SK-N-SH (cell line): ENCODE results near the gene TRIM71. TPM values are rescaled to one million over a fixed set of nuclear protein-coding genes. Genes with fewer than 3 reads are reported as not detected.

Source experiments
- CTCF ChIA-PET: fragments of 300-600, 350-600 bp; formaldehyde crosslinking; extraction: SDS; loops from one replicate; lab custom pipeline; 2021; lab: Yijun Ruan, JAX
- POLR2A ChIA-PET: fragments of 350-600 bp; sonication (Branson Sonifier 250); formaldehyde crosslinking; extraction: SDS; loops from one replicate; lab custom pipeline; 2020; ENCODE audit warnings: antibody characterized with exemption, inconsistent platforms; lab: Yijun Ruan, JAX
- DNase-seq: peaks from one replicate; pipeline ENCODE4 v3.0.0; 2012
- H2AFZ ChIP-seq: fragments of 200-600 bp; sonication (generic); 2 replicates; pipeline ENCODE4 v1.8.1; 2016; ENCODE audit warnings: antibody characterized with exemption, mild to moderate bottlenecking, low read depth
- H3F3A ChIP-seq: fragments of 200-600 bp; sonication (generic); replicated peaks from 2 replicates; pipeline ENCODE3; 2016; ENCODE audit warnings: antibody characterized with exemption, mild to moderate bottlenecking; ENCODE audit not compliant: insufficient read depth
- H3K27ac ChIP-seq, 2 experiments: fragments of 200-500 bp in 1 of 2; fragments of 200-600 bp in 1 of 2; sonication (Bioruptor generic) in 1 of 2; sonication (generic), shearing (Covaris generic) in 1 of 2; 2 replicates each; pipeline versions ENCODE4 v1.5.1 to v1.6.1; 2014 to 2016; ENCODE audit warnings: low read depth in 2 of 2, inconsistent platforms in 1 of 2, low read length in 1 of 2, mild to moderate bottlenecking in 1 of 2, mixed read lengths in 1 of 2
- H3K27me3 ChIP-seq: fragments of 200-600 bp; sonication (generic), shearing (Covaris generic); 2 replicates; pipeline ENCODE4 v1.6.1; 2016; ENCODE audit warnings: mixed run types; ENCODE audit not compliant: insufficient read depth
- H3K36me3 ChIP-seq, 2 experiments: fragments of 200-500 bp in 1 of 2; fragments of 200-600 bp in 1 of 2; sonication (Bioruptor generic) in 1 of 2; sonication (generic) in 1 of 2; replicated peaks in 1 of 2; 2 replicates each; pipeline versions ENCODE3 to v1.5.1; 2014 to 2016; ENCODE audit warnings: low read length in 1 of 2, mild to moderate bottlenecking in 1 of 2; ENCODE audit not compliant: insufficient read depth in 2 of 2, control insufficient read depth in 1 of 2
- H3K4me1 ChIP-seq, 2 experiments: fragments of 200-500 bp in 1 of 2; fragments of 200-600 bp in 1 of 2; sonication (Bioruptor generic) in 1 of 2; sonication (generic), shearing (Covaris generic) in 1 of 2; 2 replicates each; pipeline versions ENCODE4 v1.5.1 to v1.6.1; 2014 to 2016; ENCODE audit warnings: low read depth in 1 of 2, low read length in 1 of 2, mixed run types in 1 of 2; ENCODE audit not compliant: insufficient read depth in 2 of 2, control insufficient read depth in 1 of 2
- H3K4me2 ChIP-seq: fragments of 200-600 bp; sonication (generic), shearing (Covaris generic); 2 replicates; pipeline ENCODE4 v1.6.1; 2017; ENCODE audit warnings: mixed run types
- H3K4me3 ChIP-seq, 2 experiments: fragments of 200-500 bp in 1 of 2; fragments of 200-600 bp in 1 of 2; sonication (Bioruptor generic) in 1 of 2; sonication (generic), shearing (Covaris generic) in 1 of 2; 2 replicates each; pipeline versions ENCODE4 v1.5.1 to v1.8.1; 2014 to 2016; ENCODE audit warnings: low read depth in 2 of 2, inconsistent platforms in 1 of 2, low read length in 1 of 2, mild to moderate bottlenecking in 1 of 2, mixed read lengths in 1 of 2, moderate library complexity in 1 of 2
- H3K79me2 ChIP-seq: fragments of 200-600 bp; sonication (generic); 2 replicates; pipeline ENCODE4 v1.8.1; 2017; ENCODE audit warnings: mild to moderate bottlenecking; ENCODE audit not compliant: insufficient read depth
- H3K9ac ChIP-seq: fragments of 200-600 bp; sonication (generic); 2 replicates; pipeline ENCODE4 v1.6.1; 2017; ENCODE audit warnings: mixed run types
- H3K9me2 ChIP-seq: fragments of 200-600 bp; sonication (generic); 2 replicates; pipeline ENCODE4 v1.6.1; 2017; ENCODE audit warnings: mixed run types
- H3K9me3 ChIP-seq: fragments of 200-600 bp; sonication (generic); 2 replicates; pipeline ENCODE4 v1.6.1; 2017; ENCODE audit warnings: mixed run types, mild to moderate bottlenecking, moderate library complexity
- H4K20me1 ChIP-seq: fragments of 200-600 bp; sonication (generic); 2 replicates; pipeline ENCODE4 v1.6.1; 2017; ENCODE audit warnings: mild to moderate bottlenecking, mixed run types; ENCODE audit not compliant: insufficient read depth
- CHD2 ChIP-seq: fragments of 150-350 bp; IDR thresholded peaks from 2 replicates; pipeline ENCODE4 v1.6.1; 2018; ENCODE audit warnings: low read length; ENCODE audit not compliant: partially characterized antibody
- CTCF ChIP-seq: fragments of 200-600 bp; sonication (generic); IDR thresholded peaks from 2 replicates; pipeline ENCODE4 v1.6.1; 2017; ENCODE audit warnings: antibody characterized with exemption, mild to moderate bottlenecking, moderate library complexity
- ELF1 ChIP-seq: IDR thresholded peaks from 2 replicates; pipeline ENCODE4 v1.4.0; 2012
- EP300 ChIP-seq, 2 experiments: IDR thresholded peaks; 2 replicates each; pipeline versions ENCODE4 v1.4.0 to v1.6.1; 2012; ENCODE audit warnings: borderline replicate concordance in 1 of 2, low read depth in 1 of 2, low read length in 1 of 2
- FOXM1 ChIP-seq: IDR thresholded peaks from 2 replicates; pipeline ENCODE4 v1.4.0; 2012; ENCODE audit warnings: low read depth, mild to moderate bottlenecking
- GABPA ChIP-seq: IDR thresholded peaks from 2 replicates; pipeline ENCODE4 v1.4.0; 2012; ENCODE audit warnings: low read depth, mild to moderate bottlenecking
- GATA2 ChIP-seq: sonication (generic); formaldehyde crosslinking; IDR thresholded peaks from 2 replicates; pipeline ENCODE4 v1.5.0; 2020; ENCODE audit warnings: mild to moderate bottlenecking, missing genetic modification reagents
- MAX ChIP-seq: IDR thresholded peaks from 2 replicates; pipeline ENCODE4 v1.4.0; 2012; ENCODE audit warnings: low read depth
- MEF2A ChIP-seq: IDR thresholded peaks from 2 replicates; pipeline ENCODE4 v1.4.0; 2012; ENCODE audit warnings: low read depth, borderline replicate concordance
- MXI1 ChIP-seq: IDR thresholded peaks from 2 replicates; pipeline ENCODE4 v1.6.1; 2012; ENCODE audit warnings: mild to moderate bottlenecking, low read depth, low read length, improper control_type of control experiment
- POLR2AphosphoS5 ChIP-seq: IDR thresholded peaks from 2 replicates; pipeline ENCODE4 v1.6.1; 2012; ENCODE audit warnings: low read depth, low read length
- RFX5 ChIP-seq: IDR thresholded peaks from 2 replicates; pipeline ENCODE4 v1.6.1; 2012; ENCODE audit warnings: mild to moderate bottlenecking, improper control_type of control experiment, low read length
- SIN3A ChIP-seq: IDR thresholded peaks from 2 replicates; pipeline ENCODE4 v1.6.1; 2012; ENCODE audit warnings: low read depth, mild to moderate bottlenecking, low read length, moderate library complexity, borderline replicate concordance
- TAF1 ChIP-seq: IDR thresholded peaks from 2 replicates; pipeline ENCODE4 v1.6.1; 2012; ENCODE audit warnings: low read depth, mild to moderate bottlenecking, low read length, moderate library complexity, borderline replicate concordance
- TCF12 ChIP-seq: IDR thresholded peaks from 2 replicates; pipeline ENCODE4 v1.4.0; 2012
- TEAD4 ChIP-seq: IDR thresholded peaks from 2 replicates; pipeline ENCODE4 v1.4.0; 2012; ENCODE audit warnings: mild to moderate bottlenecking, borderline replicate concordance; ENCODE audit not compliant: insufficient read depth
- USF1 ChIP-seq: IDR thresholded peaks from 2 replicates; pipeline ENCODE4 v1.4.0; 2012; ENCODE audit warnings: low read depth, borderline replicate concordance
- USF2 ChIP-seq: fragments of 150-350 bp; IDR thresholded peaks from 2 replicates; pipeline ENCODE4 v1.6.1; 2017; ENCODE audit warnings: antibody characterized with exemption, low read length, low read depth, borderline replicate concordance
- YY1 ChIP-seq: IDR thresholded peaks from 2 replicates; pipeline ENCODE4 v1.4.0; 2012; ENCODE audit warnings: low read depth, mild to moderate bottlenecking
- ZBTB33 ChIP-seq: IDR thresholded peaks from 2 replicates; pipeline ENCODE4 v1.4.0; 2012; ENCODE audit warnings: low read depth, borderline replicate concordance
- WGBS: methylation state at CpG from one replicate; pipeline ENCODE4 v1.1.6; 2017; ENCODE audit warnings: low lambda C conversion rate; 5-methylcytosine and 5-hydroxymethylcytosine counted together
- polyA plus RNA-seq, 3 experiments: library from polyadenylated mRNA; depleted of rRNA; stranded (reverse); fragments of >200 nt; gene quantifications; 2 replicates each; pipeline ENCODE4 v1.2.3, GENCODE V29; 2012

The TRIM71 gene
- polyA plus RNA-seq, 1 of the 3 experiments (the other 2 are of a cell fraction): not detected

- ChIA-PET CTCF (no interaction called here), POLR2A (no interaction called here)
- H3K79me2 ChIP-seq: no peaks in the 10 kb centered on the region
- no peak overlapping the region for H3K9ac ChIP-seq
- H3K27ac ChIP-seq: no peak overlapping the region
- no peak overlapping the region for H2AFZ ChIP-seq
- no peaks in the 10 kb centered on the region for H3K9me3 ChIP-seq
- TF ChIP-seq CHD2: no peak
- TF ChIP-seq YY1: no peak
- no peak for TF ChIP-seq TCF12
- TF ChIP-seq RFX5: no peak
- TF ChIP-seq CTCF: no peak
- no peak for TF ChIP-seq TAF1
- TF ChIP-seq USF2: no peak
- no peak for TF ChIP-seq EP300 (IDR thresholded peaks at IDR 0.05; ENCODE audit: borderline replicate concordance in 1 of 2, low read depth in 1 of 2, low read length in 1 of 2)
- no peak for TF ChIP-seq ZBTB33
- no peak for TF ChIP-seq GABPA
- no peak for TF ChIP-seq FOXM1
- no peak for TF ChIP-seq POLR2AphosphoS5
- TF ChIP-seq ELF1: no peak
- TF ChIP-seq SIN3A: no peak
- no peak for TF ChIP-seq USF1
- no peak for TF ChIP-seq GATA2
- TF ChIP-seq MAX: no peak
- TF ChIP-seq TEAD4: no peak
- no peak for TF ChIP-seq MEF2A
- TF ChIP-seq MXI1: no peak
- H3K27me3 ChIP-seq: peaks cover 28% of the 10 kb centered on the region
- H3K4me3 ChIP-seq: no peak overlapping the region
- no peaks in the 10 kb centered on the region for H3F3A ChIP-seq
- 48% methylated on average over 2 of the region's 2 CpGs for WGBS
- no peaks in the 10 kb centered on the region for H3K36me3 ChIP-seq
- H4K20me1 ChIP-seq: no peaks in the 10 kb centered on the region
- H3K9me2 ChIP-seq: no peaks in the 10 kb centered on the region
- H3K4me2 ChIP-seq: no peak overlapping the region
- H3K4me1 ChIP-seq: no peaks in the 10 kb centered on the region; a peak in 1 of 4 replicates
- DNase-seq: no peak
Measured at GRCh38 chr3:32813180-32813579, 4.6 kb upstream of the TRIM71 start.
